Fibroblast of skin of left biceps (primary cell): Measurements from ENCODE around the gene TRAF2.
A peak's percentile ranks its signal among the peaks of the same experiment; 100 is the strongest.

Source experiments
- DNase-seq, 2 experiments: peaks; one replicate each; pipeline ENCODE4 v3.0.0-alpha.2; 2013; ENCODE audit warnings: low read depth in 2 of 2

TRAF2 gene

GRCh38 chr9:136937186-136938001 is 51.1 kb downstream of the TRAF2 start:
- DNase-seq: no peak

GRCh38 chr9:136939431-136939995 is 53.2 kb downstream of the TRAF2 start:
- DNase-seq: no peak

- no peak for DNase-seq
Observed at GRCh38 chr9:136939996-136940525, 53.7 kb downstream of the TRAF2 start.

GRCh38 chr9:136940526-136941230 is 54.4 kb downstream of the TRAF2 start:
- no peak for DNase-seq

GRCh38 chr9:136941231-136942111 is 55.2 kb downstream of the TRAF2 start:
- no peak for DNase-seq

- no peak for DNase-seq
Observed at GRCh38 chr9:136942112-136942880, 56.0 kb downstream of the TRAF2 start.

GRCh38 chr9:136942881-136943230 is 56.5 kb downstream of the TRAF2 start:
- no peak for DNase-seq

GRCh38 chr9:136943291-136944211 is 57.2 kb downstream of the TRAF2 start:
- no peak for DNase-seq

- DNase-seq: peak in 1 of 2 experiments; percentile 5
Observed at GRCh38 chr9:136944212-136944518, 57.8 kb downstream of the TRAF2 start.

- peak; percentile 82 for DNase-seq
Observed at GRCh38 chr9:136944519-136945332, 58.4 kb downstream of the TRAF2 start, which contains the start of the genes C8G and FBXW5. Gene C8G, plus strand, starts transcription at chr9:136945243. Its CDS starts 78 bp downstream, at chr9:136945321. Gene FBXW5, minus strand, starts transcription at chr9:136944738. Its CDS starts 655 bp downstream, at chr9:136944083.

- DNase-seq: no peak
Observed at GRCh38 chr9:136945333-136946227, 59.3 kb downstream of the TRAF2 start.

- no peak for DNase-seq
Observed at GRCh38 chr9:136946228-136947027, 60.1 kb downstream of the TRAF2 start.

GRCh38 chr9:136947028-136947891 is 60.9 kb downstream of the TRAF2 start:
- DNase-seq: no peak

GRCh38 chr9:136947955-136948510 is 61.7 kb downstream of the TRAF2 start:
- DNase-seq: no peak

GRCh38 chr9:136949239-136949816 is 63.0 kb downstream of the TRAF2 start:
- DNase-seq: no peak
